LHCN-M2 (cell line): ENCODE measurements around the gene PKIG. TPM values are rescaled to one million over a fixed set of nuclear protein-coding genes. Genes with fewer than 3 reads are reported as not detected.
A peak's percentile ranks its signal among the peaks of the same experiment; 100 is the strongest.
"Not testable (repeated sequence)": the region's sequence is repeated elsewhere in the genome, so short reads cannot be mapped to it uniquely, and the experiment has no call there.

ENCODE experiments used
- DNase-seq: peaks from one replicate; pipeline ENCODE4 v3.0.0-alpha.2; 2012; ENCODE audit warnings: low read depth
- total RNA-seq: library from RNA; depleted of rRNA; stranded (reverse); fragments of >200 nt; gene quantifications from 2 replicates; pipeline ENCODE4 v1.2.3, GENCODE V29; 2014

Gene PKIG
- total RNA-seq, 1 experiment from 2014 or later = 11.1 TPM

GRCh38 chr20:44572551-44573500 is 9.6 kb upstream of the PKIG start:
- peak; percentile 89 for DNase-seq

- no peak for DNase-seq
These were observed 8.9 kb upstream of the PKIG start for GRCh38 chr20:44573501-44573869.

DNA sequence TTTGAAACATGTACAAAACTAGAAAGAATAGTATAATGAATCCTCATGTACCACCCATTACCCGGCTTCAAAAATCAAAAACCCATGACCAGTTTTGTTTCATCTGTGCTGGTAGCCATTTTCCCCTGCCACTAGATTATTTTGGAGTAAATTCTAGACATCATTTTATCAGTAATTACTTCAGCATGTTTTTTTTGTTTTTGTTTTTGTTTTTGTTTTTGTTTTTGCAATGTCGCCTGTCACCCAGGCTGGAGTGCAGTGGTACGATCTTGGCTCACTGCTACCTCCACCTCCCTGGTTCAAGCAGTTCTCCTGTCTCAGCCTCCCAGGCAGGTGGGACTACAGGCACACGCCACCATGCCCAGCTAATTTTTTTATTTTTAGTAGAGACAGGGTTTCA is 8.0 kb upstream of the PKIG start:
- DNase-seq = no peak

DNA sequence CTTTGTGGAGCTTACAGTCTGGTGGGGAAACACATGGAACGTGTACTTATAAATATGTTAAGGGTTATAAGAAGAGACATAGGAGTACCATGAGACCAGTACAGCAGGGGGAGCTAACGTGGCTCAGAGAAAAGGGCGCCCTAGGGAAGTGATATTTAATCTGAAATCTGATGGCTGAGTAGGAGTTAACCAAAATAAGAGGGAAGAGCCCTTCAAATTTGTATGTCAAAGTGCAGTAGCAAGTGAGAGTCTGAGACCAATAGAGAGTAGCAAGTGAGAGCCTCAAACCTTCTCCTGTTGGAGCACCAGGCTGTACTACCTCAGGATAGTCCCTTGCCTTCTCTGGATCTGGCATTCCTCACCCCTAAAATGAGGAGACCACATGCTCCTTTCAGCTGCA is 6.1 kb upstream of the PKIG start:
- DNase-seq = peak; percentile 63

DNA sequence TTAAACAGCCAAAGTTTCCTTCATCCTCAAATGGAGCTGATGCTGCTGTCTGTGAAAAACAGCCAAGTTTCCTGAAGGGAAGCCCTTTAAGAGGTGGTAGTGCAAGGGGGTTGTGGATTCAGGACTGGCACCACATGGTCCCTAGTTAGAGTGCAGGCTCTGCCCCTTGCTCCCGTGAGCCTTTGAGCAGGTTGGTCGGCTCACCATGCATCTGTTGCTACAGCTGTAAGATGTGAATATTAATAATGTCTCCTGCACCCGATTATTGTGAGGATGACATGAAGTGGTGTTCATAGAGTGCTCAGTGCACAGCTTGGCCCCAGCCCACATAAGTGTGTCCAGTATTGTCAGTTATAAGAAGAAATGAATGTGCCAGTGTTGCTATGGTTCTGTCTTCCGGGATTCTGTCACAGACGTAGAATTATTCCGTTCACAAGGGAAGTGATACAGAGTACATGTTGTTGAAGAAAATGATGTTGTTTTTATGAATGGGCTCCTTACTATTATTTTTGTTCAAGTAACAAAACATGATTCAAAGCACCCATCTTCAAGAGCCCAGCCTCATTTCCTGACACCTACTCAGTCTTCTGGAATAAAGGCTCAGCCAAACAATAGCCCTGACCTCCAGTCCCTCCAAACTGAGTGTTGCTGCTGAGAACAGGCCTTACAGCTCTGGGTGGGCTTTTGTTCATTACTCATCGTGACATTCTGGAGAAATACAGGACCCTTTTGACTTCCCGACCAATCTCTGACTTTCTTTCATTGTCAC is 2.9 kb upstream of the PKIG start:
- no peak for DNase-seq

- DNase-seq = no peak
These were observed 1.7 kb upstream of the PKIG start for GRCh38 chr20:44580581-44581268.

DNA sequence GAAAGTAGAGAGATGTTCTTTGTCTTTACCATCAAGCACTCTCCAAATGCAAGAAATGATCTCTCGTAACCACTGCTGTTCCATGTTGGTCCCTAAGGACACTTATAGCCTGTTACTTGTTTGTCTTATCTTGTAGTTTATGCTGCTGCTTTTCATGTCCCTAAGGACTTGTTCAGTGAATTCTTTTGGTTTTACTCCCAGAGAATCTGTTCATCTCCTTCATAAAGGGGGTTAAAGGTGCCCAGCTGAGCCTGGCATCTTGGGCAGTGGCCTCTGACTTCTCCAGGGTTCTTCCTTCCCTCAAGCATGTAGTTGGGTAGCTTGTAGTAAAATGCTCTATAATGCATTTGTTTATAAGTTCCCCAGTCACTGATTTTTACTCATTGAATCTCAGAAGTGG is 864 bp upstream of the PKIG start:
- peak; percentile 43 for DNase-seq

GRCh38 chr20:44583157-44583556 is 778 bp downstream of the PKIG start:
- DNase-seq = no peak

- DNase-seq = no peak
These were observed 1.8 kb downstream of the PKIG start for GRCh38 chr20:44584162-44584561.

DNA sequence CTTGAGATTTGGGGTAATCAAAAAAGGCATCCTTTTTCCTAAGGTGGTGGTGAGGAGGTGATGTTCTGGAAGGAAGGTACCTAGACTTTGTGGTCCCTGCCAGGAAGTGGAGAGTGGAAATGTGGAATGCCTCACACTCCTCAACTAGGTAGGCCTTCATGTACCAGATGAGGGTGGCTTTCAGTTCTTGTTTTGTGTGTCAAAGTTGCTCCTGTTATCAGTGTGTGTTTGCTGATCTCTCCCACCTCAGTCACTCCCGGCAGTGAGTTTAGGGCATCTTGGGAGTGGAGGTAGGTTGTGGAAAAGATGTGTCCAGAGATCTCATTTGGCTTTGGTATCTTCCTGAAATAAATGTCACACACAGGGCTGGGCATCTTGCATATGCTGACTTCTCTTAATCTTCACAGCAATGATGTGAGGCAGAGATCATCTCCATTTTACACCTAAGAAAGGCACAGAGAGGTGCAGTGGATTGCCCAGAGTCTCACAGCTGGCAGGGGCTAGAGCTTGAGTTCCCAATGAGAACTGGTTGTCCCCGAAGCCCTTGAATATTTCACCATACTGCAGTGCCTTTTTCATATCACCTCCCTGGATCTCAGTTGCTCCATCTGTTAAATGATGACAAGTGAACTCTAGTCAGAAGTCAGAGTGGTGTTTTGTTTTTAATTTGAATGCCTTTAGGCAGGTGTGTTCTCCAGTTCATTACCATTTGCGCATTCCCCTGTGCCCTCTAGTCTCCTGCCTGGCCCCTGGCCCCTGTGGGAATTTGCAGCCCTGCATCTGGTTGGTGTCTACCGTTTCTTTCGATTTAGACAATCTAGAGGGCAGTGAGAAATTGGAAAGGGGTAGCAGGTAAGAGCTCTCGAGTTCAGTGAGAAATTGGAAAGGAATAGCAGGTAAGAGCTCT is 2.9 kb downstream of the PKIG start:
- DNase-seq = no peak

DNA sequence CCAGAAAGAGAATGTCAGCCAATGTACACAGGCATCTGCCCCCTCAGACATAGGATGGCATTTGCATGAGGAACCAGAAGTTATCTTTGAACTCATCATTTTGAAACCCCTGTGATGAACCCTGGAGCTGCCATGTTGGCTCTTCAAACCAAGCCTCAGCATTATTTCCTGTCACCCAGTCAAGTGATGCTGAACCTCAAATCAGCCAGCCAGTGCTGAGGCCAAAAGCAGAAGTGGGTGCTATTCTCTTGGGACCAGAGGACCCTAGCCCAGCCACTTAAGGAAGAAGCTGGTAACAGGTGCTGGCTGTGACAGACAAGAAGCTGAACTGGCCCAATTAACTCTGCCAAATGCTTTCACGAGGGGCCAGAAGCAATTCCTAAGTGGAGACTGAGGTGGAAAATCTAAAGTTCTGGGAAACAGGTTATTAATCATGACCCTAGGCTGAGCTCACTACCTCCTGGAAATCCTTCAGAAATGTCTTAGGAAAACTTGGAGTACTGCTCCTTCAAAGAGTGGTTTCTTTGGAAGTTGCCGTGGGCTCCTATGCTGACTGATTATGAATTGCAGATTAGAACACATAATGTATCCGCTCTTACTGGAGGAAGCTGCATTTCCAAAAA is 4.0 kb downstream of the PKIG start:
- DNase-seq = no peak

- no peak for DNase-seq
These were observed 4.9 kb downstream of the PKIG start for GRCh38 chr20:44587035-44587980.

GRCh38 chr20:44588321-44588720 is 5.9 kb downstream of the PKIG start:
- DNase-seq = not testable (repeated sequence)

DNA sequence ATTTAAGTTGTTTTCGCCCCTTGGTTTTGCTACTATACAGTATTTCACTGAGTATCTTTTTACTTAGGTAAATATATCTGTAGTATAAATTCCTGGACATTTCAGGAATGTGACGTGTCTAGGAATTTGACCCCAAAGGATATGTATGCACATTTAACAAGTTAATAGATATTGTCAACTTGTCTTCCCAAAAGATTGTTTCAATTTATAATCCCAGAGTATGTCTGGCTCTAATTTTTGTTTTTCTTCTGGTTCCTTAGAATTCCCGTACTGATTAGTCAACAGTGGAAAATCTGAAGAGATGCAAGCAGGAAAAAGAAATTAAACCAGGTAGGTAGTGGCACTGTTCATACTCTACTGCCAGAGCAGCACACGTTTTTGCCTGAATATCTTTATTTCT is 7.2 kb downstream of the PKIG start:
- DNase-seq = no peak

- DNase-seq = no peak
These were observed 8.8 kb downstream of the PKIG start for GRCh38 chr20:44590980-44591778.

GRCh38 chr20:44592366-44592765 is 10.0 kb downstream of the PKIG start:
- DNase-seq = no peak

- no peak for DNase-seq
These were observed 11.4 kb downstream of the PKIG start for GRCh38 chr20:44593751-44594150.

DNA sequence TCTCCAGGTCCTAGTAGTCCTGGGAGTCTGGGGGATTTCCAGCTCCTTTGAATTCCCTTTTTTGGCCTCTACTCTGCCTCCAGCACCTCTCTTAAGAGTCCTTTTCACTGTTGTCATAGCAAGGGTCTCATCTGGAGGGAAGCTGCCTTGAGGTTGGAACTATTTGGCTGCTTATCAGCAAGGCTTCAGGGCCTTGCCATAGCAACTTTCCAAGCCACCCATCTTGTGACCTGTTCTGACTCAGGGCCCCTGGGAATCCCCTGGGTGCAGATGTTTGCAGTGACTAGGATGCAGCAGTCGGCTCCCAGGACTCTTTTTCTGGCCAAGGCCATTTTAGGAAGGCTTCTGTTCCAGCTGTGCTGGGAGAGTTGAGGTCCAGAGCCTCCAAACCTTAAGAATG is 12.4 kb downstream of the PKIG start:
- no peak for DNase-seq

DNA sequence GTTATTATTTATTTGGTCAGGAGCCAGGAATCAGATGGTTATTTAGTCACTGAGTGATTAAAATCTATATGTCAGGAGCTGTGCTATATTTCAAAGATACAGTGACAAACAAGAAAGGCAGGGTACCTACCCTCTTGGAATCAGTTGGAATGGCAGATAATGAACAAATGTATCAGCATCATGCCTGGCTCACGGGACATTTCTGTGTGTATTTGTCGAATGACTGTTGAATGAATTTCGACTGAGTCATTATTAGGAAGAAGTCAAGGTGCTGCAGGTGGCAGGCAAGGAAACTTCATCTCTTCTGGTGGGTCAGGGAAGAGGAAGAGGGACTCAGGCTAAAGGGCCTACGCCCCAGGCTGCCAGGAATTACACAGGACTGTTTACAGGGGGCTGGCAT is 13.6 kb downstream of the PKIG start:
- no peak for DNase-seq
